PC-9 (cell line): ENCODE measurements around the gene GGTLC2. TPM values are rescaled to one million over a fixed set of nuclear protein-coding genes. Genes with fewer than 3 reads are reported as not detected.
A peak's percentile ranks its signal among the peaks of the same experiment; 100 is the strongest.

Source experiments
- BruUV-seq: library from RNA; stranded (reverse); fragments of 400-500 nt; replicated peaks from 2 replicates; lab custom pipeline; 2021; lab: Mats Ljungman, UMichigan
- CTCF ChIA-PET: fragments of 300-600 bp; sonication (Branson Sonifier 250); formaldehyde crosslinking; loops from one replicate; lab custom pipeline; 2022; ENCODE audit warnings: antibody characterized with exemption; lab: Charles Lee
- POLR2A ChIA-PET: fragments of 300-600 bp; sonication (Branson Sonifier 250); formaldehyde crosslinking; loops from one replicate; lab custom pipeline; 2022; ENCODE audit warnings: antibody characterized with exemption; ENCODE audit not compliant: unreplicated experiment; lab: Charles Lee
- DNase-seq, 2 experiments: peaks; one replicate each; pipeline versions ENCODE4 v3.0.0 to v3.0.0-alpha.2; 2015 to 2022; ENCODE audit warnings: mixed read lengths in 1 of 2
- H2AFZ ChIP-seq: fragments of 200-600 bp; sonication (generic); 2 replicates; pipeline ENCODE4 v1.8.1; 2017; ENCODE audit warnings: antibody characterized with exemption
- H3F3A ChIP-seq: fragments of 200-600 bp; sonication (generic); 2 replicates; pipeline ENCODE4 v1.8.1; 2017; ENCODE audit warnings: antibody characterized with exemption, mild to moderate bottlenecking, low read depth; ENCODE audit not compliant: insufficient read depth
- H3K27ac ChIP-seq: fragments of 200-600 bp; sonication (generic); 2 replicates; pipeline ENCODE4 v1.6.1; 2016; ENCODE audit warnings: mixed run types
- H3K27me3 ChIP-seq: fragments of 200-600 bp; sonication (generic); 2 replicates; pipeline ENCODE4 v1.6.1; 2016; ENCODE audit warnings: low read depth, mixed run types; ENCODE audit not compliant: insufficient read depth
- H3K36me3 ChIP-seq: fragments of 200-600 bp; sonication (generic); 2 replicates; pipeline ENCODE4 v1.6.1; 2016; ENCODE audit warnings: low read depth, mixed run types
- H3K4me1 ChIP-seq: fragments of 200-600 bp; sonication (generic); replicated peaks from 2 replicates; pipeline ENCODE4 v1.6.1; 2016; ENCODE audit warnings: mixed run types; ENCODE audit not compliant: insufficient read depth
- H3K4me2 ChIP-seq: fragments of 200-600 bp; sonication (generic); 2 replicates; pipeline ENCODE4 v1.6.1; 2017; ENCODE audit warnings: mixed run types
- H3K4me3 ChIP-seq: fragments of 200-600 bp; sonication (generic); 2 replicates; pipeline ENCODE4 v1.6.1; 2016; ENCODE audit warnings: mixed run types
- H3K79me2 ChIP-seq: fragments of 200-600 bp; sonication (generic); 2 replicates; pipeline ENCODE4 v1.6.1; 2017; ENCODE audit warnings: low read depth, mixed run types
- H3K9me2 ChIP-seq: fragments of 200-600 bp; sonication (generic); 2 replicates; pipeline ENCODE4 v1.8.1; 2017; ENCODE audit warnings: mild to moderate bottlenecking; ENCODE audit not compliant: insufficient read depth
- H3K9me3 ChIP-seq: fragments of 200-600 bp; sonication (generic); 2 replicates; pipeline ENCODE4 v1.8.1; 2016; ENCODE audit warnings: low read depth; ENCODE audit not compliant: insufficient read depth
- H4K20me1 ChIP-seq: fragments of 200-600 bp; sonication (generic); 2 replicates; pipeline ENCODE4 v1.8.1; 2017; ENCODE audit not compliant: insufficient read depth
- EZH2 ChIP-seq: fragments of 200-600 bp; sonication (generic); IDR thresholded peaks from 2 replicates; pipeline ENCODE4 v1.8.0; 2017; ENCODE audit warnings: antibody characterized with exemption, low read depth
- intact Hi-C: fragments of 100-400 bp; cut with micrococcal nuclease; formaldehyde crosslinking; loops from one replicate; pipeline ENCODE4 v1.10.0; 2022; ENCODE audit not compliant: unreplicated experiment
- total RNA-seq: library from RNA; stranded (reverse); gene quantifications from 2 replicates; pipeline ENCODE4 v1.2.3, GENCODE V29; 2021
- TF ChIP-seq, protein P1 (sequence below): fragments of 200-600 bp; sonication (generic); conservative IDR thresholded peaks from 2 replicates; pipeline ENCODE4 v1.6.1; 2017; ENCODE audit warnings: mixed run types, antibody characterized with exemption, mild to moderate bottlenecking, moderate library complexity

GGTLC2 gene
- total RNA-seq, 1 experiment from 2014 or later, result not detected

DNA sequence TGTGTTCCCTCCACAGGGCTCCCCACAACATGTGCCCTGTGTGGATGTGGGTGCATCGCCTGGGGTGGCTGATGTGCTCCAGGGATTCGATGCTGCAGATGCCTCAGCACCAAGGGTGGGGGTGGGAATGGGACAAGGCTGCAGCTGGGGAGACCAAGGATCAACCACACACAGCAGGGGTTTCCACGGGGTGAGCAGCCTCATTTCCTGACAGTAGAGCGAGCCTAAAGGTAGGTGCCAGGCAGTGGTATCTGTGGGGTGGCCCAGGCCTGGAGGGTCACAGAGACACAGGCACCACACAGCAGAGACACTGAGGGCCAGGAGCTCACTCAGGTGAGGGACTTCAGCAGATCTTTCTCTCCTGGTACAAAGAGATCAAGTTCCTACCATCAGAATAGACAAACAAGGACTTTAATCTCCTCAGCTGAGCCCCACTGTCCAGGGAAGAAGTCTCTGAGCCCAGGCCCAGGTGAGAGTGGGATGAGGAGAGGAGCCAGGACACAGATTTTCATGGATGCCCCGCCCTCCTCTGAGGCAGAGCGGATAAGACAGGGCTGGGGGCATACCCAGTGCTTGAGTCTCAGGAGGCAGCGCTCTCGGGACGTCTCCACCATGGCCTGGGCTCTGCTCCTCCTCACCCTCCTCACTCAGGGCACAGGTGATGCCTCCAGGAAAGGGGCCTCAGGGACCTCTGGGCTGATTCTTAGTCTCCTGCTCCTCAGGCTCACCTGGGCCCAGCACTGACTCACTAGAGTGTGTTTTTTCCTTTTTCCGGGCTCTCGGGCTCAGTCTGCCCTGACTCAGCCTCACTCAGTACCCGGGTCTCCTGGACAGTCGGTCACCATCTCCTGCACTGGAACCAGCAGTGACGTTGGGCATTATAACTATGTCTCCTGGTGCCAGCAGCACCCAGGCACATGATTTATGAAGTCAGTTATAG is 19.7 kb downstream of the GGTLC2 start:
- intact Hi-C loops, result no loop called here
- ChIA-PET POLR2A (no interaction called here), CTCF (no interaction called here)
- DNase-seq, result no peak
- no peak overlapping the region for H3K27ac ChIP-seq
- no peaks in the 10 kb centered on the region for H4K20me1 ChIP-seq
- no peaks in the 10 kb centered on the region for H3K79me2 ChIP-seq
- no peak overlapping the region for H3K4me3 ChIP-seq
- H3K9me3 ChIP-seq, result no peaks in the 10 kb centered on the region
- no peak for TF ChIP-seq EZH2
- TF ChIP-seq, protein P1, sequence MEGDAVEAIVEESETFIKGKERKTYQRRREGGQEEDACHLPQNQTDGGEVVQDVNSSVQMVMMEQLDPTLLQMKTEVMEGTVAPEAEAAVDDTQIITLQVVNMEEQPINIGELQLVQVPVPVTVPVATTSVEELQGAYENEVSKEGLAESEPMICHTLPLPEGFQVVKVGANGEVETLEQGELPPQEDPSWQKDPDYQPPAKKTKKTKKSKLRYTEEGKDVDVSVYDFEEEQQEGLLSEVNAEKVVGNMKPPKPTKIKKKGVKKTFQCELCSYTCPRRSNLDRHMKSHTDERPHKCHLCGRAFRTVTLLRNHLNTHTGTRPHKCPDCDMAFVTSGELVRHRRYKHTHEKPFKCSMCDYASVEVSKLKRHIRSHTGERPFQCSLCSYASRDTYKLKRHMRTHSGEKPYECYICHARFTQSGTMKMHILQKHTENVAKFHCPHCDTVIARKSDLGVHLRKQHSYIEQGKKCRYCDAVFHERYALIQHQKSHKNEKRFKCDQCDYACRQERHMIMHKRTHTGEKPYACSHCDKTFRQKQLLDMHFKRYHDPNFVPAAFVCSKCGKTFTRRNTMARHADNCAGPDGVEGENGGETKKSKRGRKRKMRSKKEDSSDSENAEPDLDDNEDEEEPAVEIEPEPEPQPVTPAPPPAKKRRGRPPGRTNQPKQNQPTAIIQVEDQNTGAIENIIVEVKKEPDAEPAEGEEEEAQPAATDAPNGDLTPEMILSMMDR, result no peak
- no peaks in the 10 kb centered on the region for H3F3A ChIP-seq
- H3K9me2 ChIP-seq, result no peaks in the 10 kb centered on the region
- no peak overlapping the region for H3K4me2 ChIP-seq
- BruUV-seq, result no TSS peak
- no peak overlapping the region for H2AFZ ChIP-seq
- peaks cover 35% of the 10 kb centered on the region for H3K27me3 ChIP-seq
- no peaks in the 10 kb centered on the region for H3K4me1 ChIP-seq
- H3K36me3 ChIP-seq, result no peaks in the 10 kb centered on the region

DNA sequence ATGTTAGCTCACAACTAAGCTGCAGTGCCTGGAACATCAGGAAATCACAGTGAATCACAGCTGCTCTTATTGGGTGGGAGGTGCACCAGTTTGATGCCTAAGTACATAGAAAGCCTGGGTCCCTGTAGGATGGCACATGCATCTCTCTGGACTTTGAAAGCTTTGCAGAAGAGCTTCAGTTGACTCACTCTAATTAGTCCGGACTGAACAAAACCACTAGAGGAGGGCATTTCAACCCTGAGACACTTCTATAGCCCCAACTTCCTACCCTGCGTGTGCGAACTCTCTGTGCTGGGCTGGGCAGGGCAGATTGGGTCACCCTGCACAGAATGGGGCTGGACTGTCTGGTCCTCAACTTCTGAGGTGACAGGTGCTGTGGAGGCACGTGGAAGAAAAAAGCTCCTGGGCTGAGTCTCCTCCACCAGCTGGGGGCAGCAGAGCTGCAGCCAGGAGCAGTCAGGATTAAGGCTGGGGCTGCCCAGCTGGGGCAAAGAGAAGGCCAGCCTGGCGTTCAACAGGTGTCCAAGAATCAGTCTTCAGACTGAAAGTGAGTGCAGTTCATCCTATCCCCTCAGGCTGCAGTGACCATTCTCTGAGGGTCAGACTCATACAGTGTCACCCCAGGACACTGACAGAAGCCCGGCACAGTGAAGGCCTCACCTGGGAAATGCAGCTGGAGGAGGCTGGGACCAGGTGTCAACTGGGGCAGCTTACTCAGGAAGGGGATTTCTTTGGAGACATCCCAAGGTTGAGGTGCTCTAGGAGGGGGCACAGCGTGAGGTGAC is 22.1 kb downstream of the GGTLC2 start:
- Histone ChIP-seq H3K4me1 (no peaks in the 10 kb centered on the region), H2AFZ (no peak overlapping the region), H3K27me3 (peaks cover 24% of the 10 kb centered on the region), H3K79me2 (no peaks in the 10 kb centered on the region), H4K20me1 (no peaks in the 10 kb centered on the region), H3K9me2 (no peaks in the 10 kb centered on the region), H3K4me2 (no peak overlapping the region), H3K36me3 (no peaks in the 10 kb centered on the region), H3K4me3 (no peak overlapping the region), H3K27ac (no peak overlapping the region), H3F3A (no peaks in the 10 kb centered on the region), H3K9me3 (peaks cover 6% of the 10 kb centered on the region; the same call in 1 of the 2 replicates)
- ChIA-PET CTCF (no interaction called here), POLR2A (no interaction called here)
- no TSS peak for BruUV-seq
- no peak for TF ChIP-seq EZH2
- TF ChIP-seq, protein P1, result peak; percentile 67
- peak in 1 of 2 experiments; percentile 9 for DNase-seq
- intact Hi-C loops, result no loop called here

DNA sequence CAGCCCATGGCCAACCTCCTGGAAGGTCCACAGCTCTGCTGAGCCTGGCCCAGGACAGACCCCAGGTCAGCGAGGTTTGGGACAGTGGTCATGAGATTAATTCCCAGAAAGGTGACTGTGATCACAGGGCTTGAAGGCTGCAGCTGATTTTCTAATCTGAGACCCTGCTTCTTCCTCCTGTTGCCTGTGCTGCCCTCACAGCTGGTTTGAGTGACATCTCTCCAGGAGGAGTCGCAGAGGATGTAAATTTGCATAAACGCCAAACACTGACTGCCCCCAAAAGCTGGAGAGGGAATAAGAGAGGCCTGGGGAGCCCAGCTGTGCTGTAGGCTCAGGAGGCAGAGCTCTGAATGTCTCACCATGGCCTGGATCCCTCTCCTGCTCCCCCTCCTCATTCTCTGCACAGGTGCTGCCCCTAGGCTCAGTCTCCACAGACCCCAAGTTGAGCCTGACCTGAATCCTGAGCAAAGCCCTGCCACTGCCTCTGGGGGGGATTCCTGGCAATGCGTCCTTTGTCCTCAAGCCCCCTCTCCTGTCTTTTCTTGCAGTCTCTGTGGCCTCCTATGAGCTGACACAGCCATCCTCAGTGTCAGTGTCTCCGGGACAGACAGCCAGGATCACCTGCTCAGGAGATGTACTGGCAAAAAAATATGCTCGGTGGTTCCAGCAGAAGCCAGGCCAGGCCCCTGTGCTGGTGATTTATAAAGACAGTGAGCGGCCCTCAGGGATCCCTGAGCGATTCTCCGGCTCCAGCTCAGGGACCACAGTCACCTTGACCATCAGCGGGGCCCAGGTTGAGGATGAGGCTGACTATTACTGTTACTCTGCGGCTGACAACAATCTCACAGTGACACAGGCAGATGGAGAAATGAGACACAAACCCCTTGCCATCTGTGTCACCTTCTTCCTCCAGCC is 23.8 kb downstream of the GGTLC2 start:
- ChIA-PET CTCF (interaction anchor here (0.6 kb wide), 1 partner anchor 50 kb away, joined by 3 read pairs; no protein-coding TSS in a partner anchor), POLR2A (no interaction called here)
- H3K27me3 ChIP-seq, result peaks cover 21% of the 10 kb centered on the region
- no peaks in the 10 kb centered on the region for H4K20me1 ChIP-seq
- TF ChIP-seq, protein P1, result no peak
- TF ChIP-seq EZH2, result no peak
- no TSS peak for BruUV-seq
- H2AFZ ChIP-seq, result no peak overlapping the region
- no peaks in the 10 kb centered on the region for H3F3A ChIP-seq
- no peak overlapping the region for H3K4me3 ChIP-seq
- H3K27ac ChIP-seq, result no peak overlapping the region
- H3K36me3 ChIP-seq, result no peaks in the 10 kb centered on the region
- peaks cover 6% of the 10 kb centered on the region; the same call in 1 of the 2 replicates for H3K9me3 ChIP-seq
- H3K4me1 ChIP-seq, result no peaks in the 10 kb centered on the region
- DNase-seq, result no peak
- H3K79me2 ChIP-seq, result no peaks in the 10 kb centered on the region
- H3K4me2 ChIP-seq, result no peak overlapping the region
- intact Hi-C loops, result no loop called here
- H3K9me2 ChIP-seq, result no peaks in the 10 kb centered on the region
